ENCODE measurements around the gene IGF1R.
"Not testable (repeated sequence)": the region's sequence is repeated elsewhere in the genome, so short reads cannot be mapped to it uniquely, and the experiment has no call there.

Gene IGF1R

GRCh38 chr15:98647774-98648653 is at the start of gene IGF1R:
Gene IGF1R (plus strand): TSS chr15:98648539. CDS start chr15:98649582, 1,043 bp downstream.
- peak; percentile 54 for DNase-seq (ENCODE audit: low read depth)

- DNase-seq (ENCODE audit: low read depth), result no peak
Measured at GRCh38 chr15:98599909-98600691, 48.2 kb upstream of the IGF1R start.

DNA sequence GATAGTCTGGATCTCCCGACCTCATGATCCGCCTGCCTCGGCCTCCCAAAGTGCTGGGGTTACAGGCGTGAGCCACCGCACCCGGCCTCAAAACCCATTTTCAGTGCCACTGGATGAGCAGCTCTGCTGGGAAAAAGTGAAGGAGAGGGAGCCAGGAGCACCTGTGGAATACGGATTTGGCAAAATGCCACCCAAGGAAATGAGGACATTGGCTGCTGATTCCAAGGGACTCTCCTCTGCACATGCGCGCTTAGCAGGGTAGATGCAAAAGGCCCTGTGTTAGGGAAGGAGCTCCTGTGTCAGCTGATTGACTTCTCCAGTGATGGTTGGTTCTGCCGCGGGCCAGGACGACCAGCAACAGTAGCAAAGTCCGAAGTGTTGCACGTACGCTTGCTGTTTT is 43.4 kb upstream of the IGF1R start:
- DNase-seq (ENCODE audit: low read depth), result no peak

GRCh38 chr15:98609144-98609852 is 39.0 kb upstream of the IGF1R start:
- no peak for DNase-seq (ENCODE audit: low read depth)

GRCh38 chr15:98610991-98611390 is 37.3 kb upstream of the IGF1R start:
- no peak for DNase-seq (ENCODE audit: low read depth)

DNA sequence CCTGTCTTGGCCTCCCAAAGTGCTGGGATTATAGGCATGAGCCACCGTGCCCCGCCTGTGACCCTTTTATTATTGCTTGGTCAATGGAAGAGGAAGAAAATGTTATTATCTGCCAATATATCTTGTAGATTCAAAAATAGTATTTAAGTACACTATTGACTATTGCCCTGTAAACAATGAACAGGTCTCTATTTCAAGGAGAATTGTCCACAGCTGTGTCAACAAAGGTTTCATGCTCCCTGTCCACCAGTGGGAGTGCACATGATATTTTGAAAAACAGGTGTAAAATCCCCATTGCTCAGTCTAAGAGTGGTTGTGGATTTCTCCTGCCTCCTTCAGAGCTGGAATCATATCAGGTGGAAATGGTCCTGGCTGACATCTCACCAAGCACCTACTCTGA is 36.5 kb upstream of the IGF1R start:
- no peak for DNase-seq (ENCODE audit: low read depth)

DNA sequence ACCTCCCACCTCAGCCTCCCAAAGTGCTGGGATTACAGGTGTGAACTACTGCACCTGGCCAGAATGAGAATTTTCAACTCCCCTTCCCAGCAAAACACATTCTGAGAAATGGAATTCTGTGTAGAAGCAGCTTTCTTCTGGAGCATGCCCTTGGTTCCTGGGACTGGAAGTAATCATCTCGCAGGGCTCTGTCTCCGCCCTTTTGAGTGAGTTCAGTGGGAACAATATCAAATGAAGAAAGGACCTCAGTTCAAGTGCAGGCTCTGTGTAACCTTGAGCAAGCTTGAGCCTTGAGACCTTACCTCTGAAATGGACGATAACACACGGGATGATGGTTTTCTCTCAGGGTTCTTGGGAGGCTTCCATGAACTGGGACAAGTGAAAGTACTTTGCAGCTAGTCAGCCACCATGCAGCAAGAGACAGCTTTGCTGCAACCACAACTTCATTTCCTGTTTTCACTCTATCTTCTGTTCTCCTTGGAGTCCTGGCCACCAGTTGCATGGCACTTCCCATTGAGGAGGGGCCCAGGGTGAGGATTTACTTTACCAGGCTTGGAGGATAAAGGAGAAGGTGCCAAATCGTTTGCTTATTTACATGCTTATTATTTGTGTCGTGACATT is 35.7 kb upstream of the IGF1R start:
- no peak for DNase-seq (ENCODE audit: low read depth)

GRCh38 chr15:98614681-98615080 is 33.7 kb upstream of the IGF1R start:
- no peak for DNase-seq (ENCODE audit: low read depth)

GRCh38 chr15:98616397-98616796 is 31.9 kb upstream of the IGF1R start:
- no peak for DNase-seq (ENCODE audit: low read depth)

DNA sequence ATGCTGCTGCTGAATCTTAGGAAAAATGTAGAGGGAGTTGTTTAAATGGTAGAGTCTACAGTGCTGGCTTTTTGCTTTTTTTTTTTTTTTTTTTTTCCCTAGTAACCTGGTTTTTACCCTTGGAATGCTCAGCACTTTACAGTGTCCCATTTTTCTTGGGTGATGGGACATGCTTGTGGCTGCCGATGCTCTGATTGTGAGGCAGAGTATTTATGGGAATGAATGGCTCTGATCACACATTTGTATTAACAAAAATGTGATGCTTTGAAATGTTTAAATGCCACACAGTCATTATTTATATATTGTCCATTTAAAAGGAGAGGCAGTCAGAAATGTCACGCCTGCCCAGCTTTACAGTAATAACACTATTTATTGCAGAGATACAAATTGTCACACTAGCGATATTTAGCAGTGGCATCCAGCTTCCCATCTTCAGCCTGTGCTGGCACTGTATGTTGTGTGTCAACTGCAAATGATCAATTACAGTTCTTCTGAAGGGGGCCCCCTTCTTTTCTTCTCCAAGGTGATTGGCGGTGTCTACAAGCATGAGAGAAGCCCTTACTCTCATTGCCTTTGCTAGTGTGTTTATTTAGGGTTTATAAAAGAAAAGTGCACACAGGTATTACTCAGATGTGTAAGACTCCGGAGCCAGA is 30.9 kb upstream of the IGF1R start:
- no peak for DNase-seq (ENCODE audit: low read depth)

- DNase-seq (ENCODE audit: low read depth), result not testable (repeated sequence)
Measured at GRCh38 chr15:98618576-98618975, 29.8 kb upstream of the IGF1R start.

DNA sequence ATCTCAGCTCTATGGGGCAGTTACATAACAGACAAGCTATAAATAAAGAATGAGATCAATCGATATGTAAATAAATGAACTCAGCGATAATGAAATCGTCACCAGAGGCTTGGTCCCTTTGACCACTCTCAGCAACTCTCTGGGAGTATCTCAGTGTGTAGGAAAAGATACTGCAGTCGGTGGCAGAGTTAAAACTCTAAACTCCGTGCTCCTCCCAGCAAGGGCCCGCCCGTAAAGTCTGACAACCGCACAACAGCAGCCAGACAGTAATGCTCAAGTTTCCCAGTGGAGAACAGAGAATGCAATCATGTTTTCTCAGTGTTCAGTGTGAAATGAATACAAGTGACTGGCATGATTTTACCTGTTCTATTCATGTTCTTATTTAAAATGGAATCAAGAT is 28.3 kb upstream of the IGF1R start:
- no peak for DNase-seq (ENCODE audit: low read depth)

DNA sequence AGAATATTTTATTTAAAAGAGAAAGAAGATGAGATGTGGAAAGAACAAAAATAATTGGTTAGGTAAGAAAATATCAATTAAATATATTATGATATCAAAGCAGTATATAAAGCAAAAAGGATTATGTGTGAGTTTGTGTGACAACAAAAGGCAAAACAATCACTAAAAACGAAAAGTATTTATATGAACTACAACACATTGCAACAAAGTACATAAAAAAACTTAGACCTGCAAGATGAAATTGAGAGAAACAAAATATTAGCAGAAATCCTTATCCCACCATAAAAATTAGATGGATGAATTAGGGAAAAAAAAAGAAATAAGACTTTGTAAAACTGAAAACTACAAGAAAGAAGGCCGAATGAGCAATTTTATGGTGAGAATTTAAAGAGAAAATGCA is 27.3 kb upstream of the IGF1R start:
- DNase-seq (ENCODE audit: low read depth), result no peak

- no peak for DNase-seq (ENCODE audit: low read depth)
Measured at GRCh38 chr15:98625614-98626013, 22.7 kb upstream of the IGF1R start.

DNA sequence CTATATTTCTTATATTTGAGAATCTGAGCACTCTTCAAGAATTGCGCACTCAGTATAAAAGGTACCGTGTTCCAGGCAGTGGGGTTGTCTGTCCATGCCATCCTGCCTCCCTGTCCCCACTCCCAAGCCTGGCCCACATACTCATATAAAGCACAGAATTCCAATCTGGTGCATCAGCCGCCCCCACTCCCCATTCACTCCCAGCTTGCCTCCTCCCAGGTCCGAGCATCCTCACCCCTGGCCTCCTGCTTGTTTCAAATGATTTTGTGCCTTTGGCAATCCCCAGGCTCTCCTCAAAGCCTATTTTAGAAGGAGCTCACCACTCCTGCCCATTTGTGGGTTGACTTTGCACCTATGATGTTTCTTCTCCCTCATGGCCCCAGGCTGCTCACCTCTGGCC is 22.2 kb upstream of the IGF1R start:
- DNase-seq (ENCODE audit: low read depth), result no peak

- no peak for DNase-seq (ENCODE audit: low read depth)
Measured at GRCh38 chr15:98628216-98628615, 20.1 kb upstream of the IGF1R start.

DNA sequence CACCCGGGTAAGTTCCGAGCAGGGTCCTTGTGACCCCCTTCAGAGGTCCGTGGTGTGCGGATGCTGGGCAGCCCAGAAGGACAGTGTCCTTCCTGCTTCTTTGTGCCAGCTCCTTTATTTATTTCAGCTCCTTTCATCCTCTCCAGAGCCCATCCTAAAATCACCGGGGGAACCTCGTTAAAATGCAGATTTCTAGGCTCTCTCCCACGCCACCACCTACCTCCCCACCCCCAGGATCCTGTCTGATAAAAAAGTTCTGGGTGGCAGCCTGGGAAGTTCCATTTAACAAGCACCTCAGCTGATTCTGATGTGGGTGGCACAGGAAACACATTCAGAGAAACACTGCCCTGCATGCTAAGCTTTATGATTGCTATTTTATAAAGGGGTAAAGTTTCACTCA is 12.5 kb upstream of the IGF1R start:
- no peak for DNase-seq (ENCODE audit: low read depth)

- DNase-seq (ENCODE audit: low read depth), result no peak
Measured at GRCh38 chr15:98643115-98643514, 5.2 kb upstream of the IGF1R start.

DNA sequence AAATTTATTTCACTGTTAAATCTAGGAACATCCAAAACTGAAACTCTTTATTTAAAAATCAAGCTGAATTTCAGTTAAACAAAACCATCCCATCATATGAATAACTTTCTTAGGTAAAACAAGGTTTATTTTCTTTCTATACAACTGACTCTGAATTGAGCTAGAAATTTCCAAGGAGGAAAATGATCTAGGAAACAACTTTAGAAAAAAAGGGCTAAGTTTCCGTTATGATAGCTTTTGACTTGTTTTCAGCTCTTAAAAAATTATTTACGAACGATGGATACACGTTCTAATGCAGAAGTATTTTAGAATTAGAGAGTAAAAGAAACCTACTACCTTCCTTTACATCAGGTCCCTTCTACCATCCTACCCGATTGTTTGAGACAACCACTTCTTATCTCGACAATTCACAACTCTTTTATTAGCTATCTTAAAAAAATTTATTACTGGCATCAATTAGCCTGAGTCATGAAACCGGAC is 1.8 kb upstream of the IGF1R start:
- no peak for DNase-seq (ENCODE audit: low read depth)

DNA sequence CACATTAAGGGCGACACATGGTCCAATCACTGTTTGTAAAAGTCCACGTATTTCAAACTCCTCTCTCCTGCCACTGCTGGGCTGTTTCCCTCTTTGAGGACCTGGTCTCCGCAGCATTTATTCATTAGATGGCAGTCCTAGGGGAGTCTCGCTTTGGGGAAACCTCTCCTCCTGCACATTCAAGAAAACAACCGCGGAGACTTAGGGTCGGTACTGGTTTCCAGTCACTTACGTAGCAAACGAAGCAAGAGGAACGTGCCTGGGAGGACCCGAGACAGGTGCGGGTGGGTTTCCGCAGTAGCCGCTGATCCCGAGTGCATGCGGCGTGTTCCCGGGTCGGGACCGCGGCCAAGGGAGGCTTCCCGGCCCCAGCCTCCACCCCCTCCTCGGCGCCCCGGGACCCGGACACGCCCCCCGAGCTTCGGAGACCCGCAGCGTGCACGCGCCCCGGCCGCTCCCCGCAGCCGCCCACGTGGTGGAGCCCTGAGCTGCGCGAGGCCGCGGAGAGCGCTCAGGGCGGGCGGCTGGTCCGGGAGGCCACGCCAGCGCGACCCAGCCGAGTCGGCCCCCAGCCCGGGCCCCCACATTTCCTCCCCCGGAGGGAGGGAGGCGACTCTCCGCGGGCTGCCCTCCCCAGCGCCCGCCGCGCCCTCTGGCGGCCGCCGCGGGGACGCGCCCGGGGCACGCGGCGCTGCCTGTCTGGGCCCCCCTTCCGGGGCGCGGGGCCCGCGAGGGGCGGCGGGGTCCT is 1.1 kb upstream of the IGF1R start:
- peak; percentile 29 for DNase-seq (ENCODE audit: low read depth)

All from stimulated activated CD8-positive, alpha-beta memory T cell treated with anti-CD3 and anti-CD28 coated beads, Interleukin-15, amount 100 ng/mL, for 1 hour (primary cell).